Gastroesophageal sphincter (tissue), 4 donors: ENCODE results near the gene RBM18. TPM values are rescaled to one million over a fixed set of nuclear protein-coding genes. Genes with fewer than 3 reads are reported as not detected.

Source experiments
- ATAC-seq: fragments of 150-250 bp; one replicate; pipeline ENCODE4 v1.9.1; 2016; ENCODE audit warnings: mild to moderate bottlenecking, moderate library complexity
- H3K27ac ChIP-seq, 4 donors: fragments of 200-600 bp; sonication (generic) in 3 of 4; 1 replicate in 3 of 4; 2 replicates in 1 of 4; pipeline ENCODE4 v1.5.1; 2016 to 2019
- H3K27me3 ChIP-seq: fragments of 200-600 bp; sonication (generic); one replicate; pipeline ENCODE4 v1.5.1; 2019
- H3K36me3 ChIP-seq, 2 donors: fragments of 200-600 bp; sonication (generic); one replicate each; pipeline ENCODE4 v1.5.1; 2019; ENCODE audit warnings: control low read depth in 1 of 2
- H3K4me1 ChIP-seq, 3 donors: fragments of 200-600 bp; sonication (generic); 1 replicate in 2 of 3; 2 replicates in 1 of 3; pipeline ENCODE4 v1.5.1; 2016 to 2019; ENCODE audit warnings: control low read depth in 2 of 3
- H3K4me3 ChIP-seq, 2 donors: fragments of 200-600 bp; sonication (generic); one replicate each; pipeline ENCODE4 v1.5.1; 2019; ENCODE audit warnings: mild to moderate bottlenecking in 1 of 2, moderate library complexity in 1 of 2
- H3K9me3 ChIP-seq, 3 donors: fragments of 200-600 bp; sonication (generic); one replicate each; pipeline ENCODE4 v1.5.1; 2017 to 2019; ENCODE audit warnings: control low read depth in 2 of 3
- EP300 ChIP-seq: sonication (generic); formaldehyde crosslinking; IDR thresholded peaks from one replicate; pipeline ENCODE4 v1.6.1; 2017; ENCODE audit warnings: antibody characterized with exemption, mild to moderate bottlenecking
- POLR2A ChIP-seq, 2 donors: fragments of 450-650 bp; IDR thresholded peaks; one replicate each; pipeline ENCODE4 v1.6.1; 2017; ENCODE audit warnings: antibody characterized with exemption in 2 of 2, mild to moderate bottlenecking in 2 of 2, moderate library complexity in 1 of 2
- POLR2AphosphoS5 ChIP-seq: sonication (generic); formaldehyde crosslinking; IDR thresholded peaks from one replicate; pipeline ENCODE4 v1.6.1; 2017; ENCODE audit warnings: antibody characterized with exemption
- WGBS, 2 donors: methylation state at CpG; one replicate each; pipeline ENCODE4 v1.1.5; 2018; ENCODE audit warnings: low coverage in 1 of 2; 5-methylcytosine and 5-hydroxymethylcytosine counted together
- total RNA-seq, 4 donors: library from RNA; depleted of rRNA; stranded (reverse); fragments of >200 nt; gene quantifications; one replicate each; pipeline ENCODE4 v1.1.0, GENCODE V29; 2016
- TF ChIP-seq, protein P1 (sequence below), 4 experiments: fragments of 200-600 bp in 2 of 4; fragments of 450-650 bp in 2 of 4; sonication (generic) in 1 of 4; IDR thresholded peaks; one replicate each; pipeline ENCODE4 v1.5.1; 2017 to 2019; ENCODE audit warnings: antibody characterized with exemption in 4 of 4, mild to moderate bottlenecking in 2 of 4, moderate library complexity in 2 of 4

Gene RBM18
- total RNA-seq, 4 donors from 2014 or later, result 11.0 to 21.5 (median 18.1) TPM

DNA sequence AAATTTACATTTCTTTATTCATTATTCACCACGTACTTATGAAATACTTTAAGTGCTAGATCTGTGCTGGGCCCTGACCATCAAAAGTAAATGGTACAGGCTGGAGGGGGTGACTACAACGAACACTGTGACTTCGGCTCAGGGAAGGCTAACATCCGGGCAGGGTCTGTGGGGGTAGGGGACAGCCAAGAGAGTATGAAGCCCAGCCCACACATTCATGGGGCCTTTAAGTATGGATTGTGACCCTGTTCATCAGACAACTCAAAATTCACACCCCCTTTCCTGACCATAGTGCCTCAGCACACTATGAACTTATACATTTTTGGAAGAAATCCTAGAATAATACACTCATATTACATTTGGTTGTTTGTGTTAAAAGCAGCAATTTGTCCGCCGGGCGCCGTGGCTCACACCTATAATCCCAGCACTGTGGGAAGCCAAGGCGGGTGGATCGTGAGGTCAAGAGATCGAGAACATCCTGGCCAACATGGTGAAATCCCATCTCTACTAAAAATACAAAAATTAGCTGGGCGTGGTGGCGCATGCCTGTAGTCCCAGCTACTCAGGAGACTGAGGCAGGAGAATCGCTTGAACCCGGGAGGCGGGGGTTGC is 71.6 kb downstream of the RBM18 start:
- peaks cover 8% of the 10 kb centered on the region for H3K27me3 ChIP-seq
- TF ChIP-seq POLR2A (IDR thresholded peaks at IDR 0.05), result no peak
- no peak for TF ChIP-seq POLR2AphosphoS5
- TF ChIP-seq EP300, result no peak
- TF ChIP-seq, protein P1, sequence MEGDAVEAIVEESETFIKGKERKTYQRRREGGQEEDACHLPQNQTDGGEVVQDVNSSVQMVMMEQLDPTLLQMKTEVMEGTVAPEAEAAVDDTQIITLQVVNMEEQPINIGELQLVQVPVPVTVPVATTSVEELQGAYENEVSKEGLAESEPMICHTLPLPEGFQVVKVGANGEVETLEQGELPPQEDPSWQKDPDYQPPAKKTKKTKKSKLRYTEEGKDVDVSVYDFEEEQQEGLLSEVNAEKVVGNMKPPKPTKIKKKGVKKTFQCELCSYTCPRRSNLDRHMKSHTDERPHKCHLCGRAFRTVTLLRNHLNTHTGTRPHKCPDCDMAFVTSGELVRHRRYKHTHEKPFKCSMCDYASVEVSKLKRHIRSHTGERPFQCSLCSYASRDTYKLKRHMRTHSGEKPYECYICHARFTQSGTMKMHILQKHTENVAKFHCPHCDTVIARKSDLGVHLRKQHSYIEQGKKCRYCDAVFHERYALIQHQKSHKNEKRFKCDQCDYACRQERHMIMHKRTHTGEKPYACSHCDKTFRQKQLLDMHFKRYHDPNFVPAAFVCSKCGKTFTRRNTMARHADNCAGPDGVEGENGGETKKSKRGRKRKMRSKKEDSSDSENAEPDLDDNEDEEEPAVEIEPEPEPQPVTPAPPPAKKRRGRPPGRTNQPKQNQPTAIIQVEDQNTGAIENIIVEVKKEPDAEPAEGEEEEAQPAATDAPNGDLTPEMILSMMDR (IDR thresholded peaks at IDR 0.05), result no peak
- H3K4me1 ChIP-seq, result no peaks in the 10 kb centered on the region
- no peaks in the 10 kb centered on the region for H3K9me3 ChIP-seq
- no peaks in the 10 kb centered on the region for H3K36me3 ChIP-seq
- H3K4me3 ChIP-seq, result no peak overlapping the region
- 83 to 86% methylated on average over 7 to 12 of the region's 16 CpGs for WGBS, 2 donors
- H3K27ac ChIP-seq, result no peak overlapping the region
- ATAC-seq, result no peak

DNA sequence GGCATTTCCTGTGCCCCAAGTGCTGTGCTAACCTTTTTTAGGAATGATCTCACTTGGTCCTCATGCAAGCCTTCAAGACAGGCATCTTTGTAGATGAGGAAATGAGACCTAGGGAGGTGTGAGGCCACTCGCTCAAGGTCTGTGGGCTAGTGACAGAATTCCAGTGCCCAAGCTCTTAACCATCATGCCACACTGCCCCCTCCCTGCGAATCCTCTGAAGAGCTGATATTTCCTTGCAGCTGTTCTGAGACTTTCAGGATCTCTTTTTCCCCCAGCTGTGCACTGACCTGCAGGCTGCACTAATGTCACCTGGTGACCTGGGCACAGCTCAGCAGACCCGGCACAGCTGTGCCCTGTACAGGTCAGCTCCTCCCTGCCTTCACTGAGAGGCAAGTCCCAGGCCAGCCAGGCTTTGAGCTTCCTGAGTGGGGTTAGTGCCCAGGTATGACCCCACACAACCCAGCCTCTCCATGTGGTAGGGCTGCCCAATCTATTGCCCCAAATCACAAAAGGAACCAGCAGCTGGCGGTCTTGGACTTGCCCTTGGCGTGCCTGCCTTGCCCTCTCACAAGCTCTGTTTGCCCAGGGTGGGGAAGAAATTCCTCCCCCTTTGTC is 72.3 kb downstream of the RBM18 start:
- H3K4me3 ChIP-seq, result no peak overlapping the region
- no peak for ATAC-seq
- H3K9me3 ChIP-seq, result no peaks in the 10 kb centered on the region
- H3K36me3 ChIP-seq, result no peaks in the 10 kb centered on the region
- 83 to 94% methylated on average over 3 to 4 of the region's 5 CpGs for WGBS, 2 donors
- H3K27me3 ChIP-seq, result peaks cover 2% of the 10 kb centered on the region
- TF ChIP-seq POLR2AphosphoS5 (no peak), POLR2A (IDR thresholded peaks at IDR 0.05) (no peak), EP300 (no peak)
- TF ChIP-seq, protein P1 (IDR thresholded peaks at IDR 0.05), result no peak
- H3K27ac ChIP-seq, result no peak overlapping the region
- H3K4me1 ChIP-seq, result no peaks in the 10 kb centered on the region

DNA sequence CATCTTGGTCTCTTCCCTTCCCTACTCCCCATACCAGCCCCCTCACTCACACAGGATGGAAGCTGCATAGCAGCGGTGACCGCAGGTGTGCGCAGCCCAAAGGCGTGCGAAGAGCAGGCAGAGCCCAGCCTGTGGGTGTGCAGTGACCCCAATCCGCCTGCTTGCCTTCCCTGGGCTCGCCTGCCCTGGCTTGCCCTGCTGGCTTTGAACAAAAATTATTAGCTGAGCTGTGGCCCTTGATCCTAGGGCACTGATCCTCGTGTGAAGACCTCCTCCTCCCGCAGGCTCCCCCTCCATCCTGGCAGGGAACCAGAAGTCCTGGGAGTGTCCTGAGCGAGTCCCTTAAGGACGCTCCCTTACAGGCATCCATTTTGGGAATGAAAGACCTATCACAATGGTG is 73.1 kb downstream of the RBM18 start:
- Histone ChIP-seq H3K27me3 (no peaks in the 10 kb centered on the region), H3K36me3 (no peaks in the 10 kb centered on the region), H3K4me3 (no peak overlapping the region), H3K27ac (no peak overlapping the region), H3K9me3 (no peaks in the 10 kb centered on the region), H3K4me1 (no peaks in the 10 kb centered on the region)
- TF ChIP-seq, protein P1 (IDR thresholded peaks at IDR 0.05), result no peak
- TF ChIP-seq POLR2AphosphoS5 (no peak), POLR2A (IDR thresholded peaks at IDR 0.05) (no peak), EP300 (no peak)
- no peak for ATAC-seq
- 73% methylated on average over 2 of the region's 11 CpGs; no CpG with 5 or more reads in 1 of the 2 donors for WGBS, 2 donors

DNA sequence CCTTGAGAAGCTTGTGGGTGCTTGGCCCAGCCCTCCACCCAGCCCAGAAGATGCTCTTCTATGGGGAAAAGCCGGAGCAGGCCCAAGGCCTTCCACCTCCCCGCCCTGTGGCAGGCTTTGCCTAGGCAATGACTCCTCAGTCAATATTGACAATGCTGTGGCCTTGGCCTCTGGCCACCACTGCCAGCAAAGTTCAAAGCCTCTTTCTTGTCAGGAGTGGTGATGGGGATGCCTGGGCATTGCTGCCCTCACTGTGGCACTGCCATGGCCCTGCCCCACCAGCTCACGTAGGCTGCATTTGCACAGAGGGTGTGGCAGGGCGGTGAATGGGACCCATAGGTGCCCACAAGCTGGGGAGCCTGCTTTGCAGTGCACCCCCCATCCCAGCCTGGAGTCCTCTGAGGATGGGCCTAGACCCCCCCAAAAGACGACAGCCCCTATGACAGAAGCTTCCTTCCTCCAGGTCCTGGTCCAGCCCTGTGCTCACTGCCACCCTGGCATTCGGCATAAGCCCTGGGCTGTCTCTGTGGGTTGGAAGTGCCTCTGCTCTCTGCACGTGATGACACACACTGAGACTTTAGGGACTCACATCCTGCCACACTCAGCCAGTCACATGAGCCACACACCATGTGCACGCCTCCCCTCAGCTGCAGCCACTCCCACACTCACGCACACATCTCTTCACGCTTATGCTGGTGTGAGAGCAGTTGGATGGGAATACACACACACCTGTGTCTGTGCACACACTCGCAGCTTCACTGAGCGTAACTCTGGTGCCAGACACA is 73.9 kb downstream of the RBM18 start:
- ATAC-seq, result no peak
- TF ChIP-seq, protein P1 (IDR thresholded peaks at IDR 0.05), result no peak
- TF ChIP-seq POLR2AphosphoS5 (no peak), EP300 (no peak), POLR2A (IDR thresholded peaks at IDR 0.05) (no peak)
- H3K27me3 ChIP-seq, result no peaks in the 10 kb centered on the region
- no peaks in the 10 kb centered on the region for H3K9me3 ChIP-seq
- H3K36me3 ChIP-seq, result no peaks in the 10 kb centered on the region
- WGBS, 2 donors, result 80 to 100% methylated on average over 2 of the region's 12 CpGs
- H3K4me3 ChIP-seq, result no peak overlapping the region
- H3K27ac ChIP-seq, result no peak overlapping the region
- H3K4me1 ChIP-seq, result no peaks in the 10 kb centered on the region
